GM18907 (cell line): ENCODE measurements around the gene ZCCHC18.

Experiments used
- ATAC-seq: cut with Tn5 transposase; IDR thresholded peaks from one replicate; pipeline ENCODE4 v1.9.1; 2021; ENCODE audit warnings: mild to moderate bottlenecking, moderate library complexity; ENCODE audit not compliant: unreplicated experiment

Gene ZCCHC18

DNA sequence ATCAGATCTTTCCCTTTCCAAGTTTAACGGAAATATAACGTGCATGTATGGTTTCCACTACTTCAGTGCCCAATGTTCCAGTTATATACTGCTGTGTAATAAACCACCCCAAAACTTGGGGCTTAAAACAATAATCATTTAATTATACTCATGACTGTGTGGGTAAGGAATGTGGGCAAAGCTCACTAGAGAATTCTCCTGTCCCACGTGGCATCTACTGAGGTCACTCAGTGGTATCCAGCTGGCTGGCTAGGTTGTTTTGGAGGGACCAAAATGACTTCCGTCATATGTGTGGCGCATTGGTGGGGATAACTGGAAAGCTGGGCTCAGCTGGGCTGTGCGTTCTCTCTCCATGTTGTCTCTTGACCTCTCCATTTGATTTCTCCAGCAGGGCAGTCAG, 18.5 kb downstream of the ZCCHC18 start:
- no peak for ATAC-seq

DNA sequence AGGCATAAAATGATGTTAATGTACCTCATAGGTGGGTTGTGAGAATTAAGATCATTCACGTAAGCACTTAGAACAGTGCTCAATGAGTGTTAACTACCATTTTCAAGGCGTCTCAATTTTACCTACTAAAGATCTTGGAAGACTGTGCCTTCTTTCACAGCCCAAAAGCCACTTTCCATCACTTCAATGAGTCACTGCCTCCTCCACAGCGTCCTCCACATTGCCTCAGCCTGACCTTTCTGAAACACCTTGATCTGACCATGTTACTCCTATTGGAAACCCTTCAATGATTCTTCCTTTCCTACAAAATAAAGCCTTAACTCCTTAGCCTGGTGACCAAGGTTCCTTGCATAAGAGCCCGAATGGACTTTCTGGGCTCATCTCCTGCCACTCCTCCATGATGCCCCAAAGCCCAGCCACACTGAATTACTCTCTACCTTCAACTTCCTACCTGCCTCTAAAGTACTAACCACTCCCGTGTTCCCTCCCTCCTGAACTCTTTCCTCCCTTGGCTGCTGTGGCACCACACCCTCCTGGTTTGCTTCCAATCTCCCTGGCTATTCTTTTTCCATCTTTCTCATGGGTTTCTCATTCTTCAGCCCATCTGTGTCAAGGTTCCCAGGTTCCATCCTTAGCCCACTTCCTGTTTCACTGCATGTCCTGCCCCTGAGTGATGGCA, 22.4 kb downstream of the ZCCHC18 start:
- no peak for ATAC-seq

DNA sequence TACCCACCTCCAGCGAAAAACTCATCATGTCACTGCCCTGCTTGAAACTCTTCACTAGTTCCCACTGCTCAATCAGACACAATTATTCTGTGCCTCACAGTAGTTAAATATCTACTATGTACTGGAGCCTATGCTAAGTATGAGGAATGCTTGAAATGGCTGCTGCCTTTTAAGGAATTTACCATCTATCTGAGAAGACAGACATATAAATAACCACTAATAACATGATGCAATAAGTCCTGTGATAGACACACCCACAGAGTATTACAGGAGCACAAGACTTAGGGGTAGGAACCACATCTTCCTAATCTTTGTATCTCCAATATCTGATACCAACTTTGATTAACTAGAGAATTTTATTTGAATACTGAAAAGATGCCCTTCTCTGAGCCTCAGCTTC, 23.4 kb downstream of the ZCCHC18 start:
- no peak for ATAC-seq

DNA sequence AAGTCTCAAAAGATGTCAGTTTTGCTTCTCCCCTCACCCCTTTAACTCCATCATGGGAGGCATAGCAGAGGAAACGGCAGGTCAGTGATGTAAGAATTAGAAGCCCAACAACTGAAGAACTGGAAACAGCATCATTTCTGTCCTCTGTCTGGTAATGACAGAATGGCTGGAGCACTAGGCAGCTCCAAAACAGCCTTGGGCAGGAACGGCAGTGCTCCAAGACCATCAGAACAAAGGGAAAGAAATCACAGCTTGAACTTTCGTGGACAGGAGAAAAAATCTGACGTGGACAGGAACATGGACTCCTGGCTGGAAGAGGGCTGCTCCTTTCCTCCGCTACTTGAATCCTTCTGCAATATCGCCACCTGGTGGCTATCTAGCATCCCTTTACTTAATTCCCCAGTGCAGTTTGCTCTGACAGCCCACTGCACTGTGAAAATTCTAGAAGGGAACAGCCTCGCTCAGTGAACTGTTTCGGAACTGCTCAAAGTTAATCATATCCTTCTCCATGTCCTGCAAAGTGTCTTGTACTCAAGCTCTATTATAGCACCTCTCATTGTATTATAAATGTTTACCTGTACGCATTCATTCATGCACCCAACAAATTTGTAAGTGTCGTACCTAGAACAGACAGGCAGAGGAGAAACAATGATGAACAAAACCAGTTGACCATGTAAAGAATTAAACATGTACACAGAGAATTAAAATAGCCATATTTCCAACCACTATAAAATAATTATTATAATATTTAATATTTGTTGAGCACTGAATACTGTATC, 24.1 kb downstream of the ZCCHC18 start:
- peak; percentile 91 for ATAC-seq

DNA sequence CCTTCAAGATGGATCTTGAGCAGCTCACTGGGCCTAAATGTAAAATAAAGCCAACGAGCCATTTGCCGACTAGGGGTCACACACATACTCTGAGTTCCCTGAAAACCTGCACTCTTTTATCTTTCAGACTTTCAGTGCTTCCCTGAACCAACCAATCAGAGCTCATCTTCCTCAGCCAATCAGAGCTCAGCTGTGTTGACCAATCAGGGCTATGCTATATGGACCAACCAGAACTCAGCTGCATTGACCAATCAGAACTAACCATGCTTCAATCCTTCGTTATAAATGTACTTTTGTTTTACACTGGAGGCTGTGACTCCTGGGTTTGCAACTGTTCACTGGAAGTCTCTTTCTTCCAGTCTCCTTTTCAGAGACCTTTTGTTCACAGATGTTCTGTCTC, 25.2 kb downstream of the ZCCHC18 start:
- no peak for ATAC-seq

DNA sequence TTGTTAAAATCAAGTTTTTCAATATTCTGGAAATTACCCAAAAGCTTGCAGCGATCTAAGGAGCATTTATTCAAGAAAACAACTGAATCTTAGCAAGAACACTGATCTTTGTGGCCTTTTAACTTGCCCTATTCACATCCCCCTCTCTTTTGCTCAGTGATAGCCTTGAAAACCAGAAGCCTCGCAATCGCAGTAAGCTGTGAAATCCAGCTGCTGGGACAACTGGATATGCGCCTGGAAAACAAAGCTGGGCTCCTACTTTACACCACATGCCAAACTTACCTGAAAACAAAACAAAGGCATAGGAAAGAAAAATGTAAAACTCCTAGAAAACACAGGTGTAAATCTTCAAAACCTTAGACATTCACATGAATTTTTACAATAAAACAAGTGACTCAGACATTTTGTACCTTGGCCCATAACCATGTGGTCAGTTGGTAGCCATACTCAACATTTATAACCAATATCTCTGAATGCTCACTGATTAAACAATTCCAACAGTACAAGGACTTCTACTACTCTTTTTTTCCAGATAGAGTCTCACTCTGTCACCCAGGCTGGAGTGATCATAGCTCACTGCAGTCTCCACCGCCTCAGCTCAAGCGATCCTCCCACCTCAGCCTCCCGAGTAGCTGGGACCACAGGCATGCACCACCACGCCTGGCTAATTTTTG, 28.9 kb downstream of the ZCCHC18 start:
- no peak for ATAC-seq

- no peak for ATAC-seq
Observed at GRCh38 chrX:104151037-104151436, 38.7 kb downstream of the ZCCHC18 start.

GRCh38 chrX:104156630-104157529, 44.6 kb downstream of the ZCCHC18 start, which contains the start of gene SLC25A53:
SLC25A53 (minus strand) TSS chrX:104157009; CDS start chrX:104105257, 51,752 bp downstream.
- ATAC-seq: peak; percentile 94
